ENCODE data around the gene ADGRL2.

Gene ADGRL2

GRCh38 chr1:81801651-81802456 is 1.1 kb downstream of the ADGRL2 start:
- TF ChIP-seq, protein P1, sequence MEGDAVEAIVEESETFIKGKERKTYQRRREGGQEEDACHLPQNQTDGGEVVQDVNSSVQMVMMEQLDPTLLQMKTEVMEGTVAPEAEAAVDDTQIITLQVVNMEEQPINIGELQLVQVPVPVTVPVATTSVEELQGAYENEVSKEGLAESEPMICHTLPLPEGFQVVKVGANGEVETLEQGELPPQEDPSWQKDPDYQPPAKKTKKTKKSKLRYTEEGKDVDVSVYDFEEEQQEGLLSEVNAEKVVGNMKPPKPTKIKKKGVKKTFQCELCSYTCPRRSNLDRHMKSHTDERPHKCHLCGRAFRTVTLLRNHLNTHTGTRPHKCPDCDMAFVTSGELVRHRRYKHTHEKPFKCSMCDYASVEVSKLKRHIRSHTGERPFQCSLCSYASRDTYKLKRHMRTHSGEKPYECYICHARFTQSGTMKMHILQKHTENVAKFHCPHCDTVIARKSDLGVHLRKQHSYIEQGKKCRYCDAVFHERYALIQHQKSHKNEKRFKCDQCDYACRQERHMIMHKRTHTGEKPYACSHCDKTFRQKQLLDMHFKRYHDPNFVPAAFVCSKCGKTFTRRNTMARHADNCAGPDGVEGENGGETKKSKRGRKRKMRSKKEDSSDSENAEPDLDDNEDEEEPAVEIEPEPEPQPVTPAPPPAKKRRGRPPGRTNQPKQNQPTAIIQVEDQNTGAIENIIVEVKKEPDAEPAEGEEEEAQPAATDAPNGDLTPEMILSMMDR (IDR thresholded peaks at IDR 0.05; ENCODE audit: borderline replicate concordance, extremely low read depth, low read length, poor library complexity, severe bottlenecking): no peak
- no peak for TF ChIP-seq EZH2 (IDR thresholded peaks at IDR 0.05; ENCODE audit: borderline replicate concordance, low read depth, low read length, severe bottlenecking)
- H3K4me1 ChIP-seq (ENCODE audit: insufficient read depth, low read length): no peaks in the 10 kb centered on the region
- H3K79me2 ChIP-seq (ENCODE audit: insufficient read depth, low read length): no peaks in the 10 kb centered on the region
- ATAC-seq (ENCODE audit: insufficient read depth, low read depth) (no peak), DNase-seq (no peak)
- H3K36me3 ChIP-seq (ENCODE audit: insufficient read depth, low read length): no peaks in the 10 kb centered on the region
- no peaks in the 10 kb centered on the region for H3K9me3 ChIP-seq (ENCODE audit: insufficient read depth, low read length, severe bottlenecking)
- no peak overlapping the region for H3K9ac ChIP-seq (ENCODE audit: low read depth, low read length)
- H3K27ac ChIP-seq (ENCODE audit: low read length): no peak overlapping the region
- no peaks in the 10 kb centered on the region for H3K27me3 ChIP-seq (ENCODE audit: insufficient read depth, low read length, poor library complexity)
- H4K20me1 ChIP-seq (ENCODE audit: insufficient read depth, low read length): no peaks in the 10 kb centered on the region
- no peak overlapping the region for H3K4me3 ChIP-seq (ENCODE audit: low read depth in 1 of 2, low read length in 2 of 2)
- H2AFZ ChIP-seq (ENCODE audit: low read depth, low read length): no peak overlapping the region
- no peak overlapping the region for H3K4me2 ChIP-seq (ENCODE audit: insufficient read depth, low read length)

GRCh38 chr1:81802457-81802706 is 1.6 kb downstream of the ADGRL2 start:
- H3K9ac ChIP-seq (ENCODE audit: low read depth, low read length): no peak overlapping the region

DNA sequence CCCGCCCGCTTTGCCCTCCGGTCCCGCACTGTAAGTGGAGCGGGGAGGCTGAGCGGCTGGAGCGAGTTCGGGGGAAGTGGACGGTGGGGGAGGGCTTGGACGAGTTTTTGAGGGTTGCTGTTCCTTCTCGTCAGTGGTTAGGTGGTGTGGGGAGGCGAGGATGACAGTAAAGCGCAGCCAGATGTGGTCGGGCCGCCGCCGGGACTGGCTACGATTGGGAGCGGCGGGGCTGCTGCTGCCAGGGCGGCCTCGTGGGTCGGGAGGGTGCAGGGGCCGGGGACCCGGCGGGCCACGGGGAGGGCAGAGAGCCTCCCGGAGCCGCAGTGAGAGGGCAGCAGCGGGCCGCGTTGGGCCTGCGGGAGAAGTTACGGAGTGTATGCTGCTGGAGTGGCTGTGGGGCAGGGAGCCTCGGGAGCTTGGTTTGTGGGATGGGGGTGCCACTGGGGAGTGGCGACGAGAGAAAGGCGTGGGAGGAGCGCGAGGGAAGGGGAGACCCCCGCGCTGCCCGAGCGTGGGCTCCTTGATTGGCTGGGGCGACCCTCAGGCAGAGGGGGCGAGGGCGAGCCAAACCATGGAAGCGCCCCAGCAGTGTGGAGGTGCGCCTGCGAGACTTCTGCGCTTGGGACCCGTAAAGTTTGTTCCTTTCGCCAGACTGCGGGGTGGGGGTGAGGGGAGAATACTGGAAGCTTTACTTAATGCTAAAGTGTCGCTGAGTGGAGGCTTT is 2.1 kb downstream of the ADGRL2 start:
- no peak overlapping the region for H2AFZ ChIP-seq (ENCODE audit: low read depth, low read length)
- H4K20me1 ChIP-seq (ENCODE audit: insufficient read depth, low read length): no peaks in the 10 kb centered on the region
- H3K27ac ChIP-seq (ENCODE audit: low read length): no peak overlapping the region
- TF ChIP-seq EZH2 (IDR thresholded peaks at IDR 0.05; ENCODE audit: borderline replicate concordance, low read depth, low read length, severe bottlenecking): no peak
- TF ChIP-seq, protein P1 (IDR thresholded peaks at IDR 0.05; ENCODE audit: borderline replicate concordance, extremely low read depth, low read length, poor library complexity, severe bottlenecking): no peak
- ATAC-seq (ENCODE audit: insufficient read depth, low read depth) (no peak), DNase-seq (no peak)
- no peaks in the 10 kb centered on the region for H3K79me2 ChIP-seq (ENCODE audit: insufficient read depth, low read length)
- H3K27me3 ChIP-seq (ENCODE audit: insufficient read depth, low read length, poor library complexity): no peaks in the 10 kb centered on the region
- H3K36me3 ChIP-seq (ENCODE audit: insufficient read depth, low read length): no peaks in the 10 kb centered on the region
- no peak overlapping the region for H3K4me3 ChIP-seq (ENCODE audit: low read depth in 1 of 2, low read length in 2 of 2)
- H3K9me3 ChIP-seq (ENCODE audit: insufficient read depth, low read length, severe bottlenecking): no peaks in the 10 kb centered on the region
- no peak overlapping the region for H3K4me2 ChIP-seq (ENCODE audit: insufficient read depth, low read length)
- H3K4me1 ChIP-seq (ENCODE audit: insufficient read depth, low read length): no peaks in the 10 kb centered on the region
- H3K9ac ChIP-seq (ENCODE audit: low read depth, low read length): no peak overlapping the region

More at GRCh38 chr1:81802457-81802706, 1.6 kb downstream of the ADGRL2 start:
- Histone ChIP-seq H3K36me3 (ENCODE audit: insufficient read depth, low read length) (no peaks in the 10 kb centered on the region), H3K9me3 (ENCODE audit: insufficient read depth, low read length, severe bottlenecking) (no peaks in the 10 kb centered on the region), H3K4me3 (ENCODE audit: low read depth in 1 of 2, low read length in 2 of 2) (no peak overlapping the region), H3K27ac (ENCODE audit: low read length) (no peak overlapping the region), H4K20me1 (ENCODE audit: insufficient read depth, low read length) (no peaks in the 10 kb centered on the region), H2AFZ (ENCODE audit: low read depth, low read length) (no peak overlapping the region), H3K79me2 (ENCODE audit: insufficient read depth, low read length) (no peaks in the 10 kb centered on the region), H3K4me2 (ENCODE audit: insufficient read depth, low read length) (no peak overlapping the region), H3K4me1 (ENCODE audit: insufficient read depth, low read length) (no peaks in the 10 kb centered on the region), H3K27me3 (ENCODE audit: insufficient read depth, low read length, poor library complexity) (no peaks in the 10 kb centered on the region)
- TF ChIP-seq, protein P1 (IDR thresholded peaks at IDR 0.05; ENCODE audit: borderline replicate concordance, extremely low read depth, low read length, poor library complexity, severe bottlenecking): no peak
- no peak for TF ChIP-seq EZH2 (IDR thresholded peaks at IDR 0.05; ENCODE audit: borderline replicate concordance, low read depth, low read length, severe bottlenecking)
- no peak for DNase-seq
- no peak for ATAC-seq (ENCODE audit: insufficient read depth, low read depth)

Measured in DND-41 (cell line).